ENCODE measurements around the gene ZNFX1. TPM values are rescaled to one million over a fixed set of nuclear protein-coding genes. Genes with fewer than 3 reads are reported as not detected.

The ZNFX1 gene
- polyA plus RNA-seq, 1 donor from 2014 or later = 5.4 TPM

DNA sequence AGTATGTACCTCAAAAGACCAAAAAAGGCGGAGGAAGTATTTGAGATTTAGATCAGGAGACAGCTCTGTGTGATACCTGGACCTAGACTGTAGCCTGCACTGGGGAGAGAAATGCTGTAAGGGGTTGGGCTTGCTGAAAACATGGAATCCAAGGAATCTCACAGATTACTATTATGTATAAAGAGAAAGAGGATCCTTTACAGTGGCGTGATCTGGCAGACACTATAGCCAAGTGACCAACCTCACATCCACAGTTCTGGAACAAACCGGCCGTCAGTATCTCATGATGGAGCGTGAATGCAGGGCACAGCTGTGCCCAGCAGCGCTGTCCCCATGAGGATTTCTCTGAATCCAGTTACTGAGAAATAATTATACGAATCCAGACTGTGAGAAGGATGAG lies 46.4 kb downstream of the ZNFX1 start:
- Histone ChIP-seq H2AFZ (ENCODE audit: low read depth, low read length) (no peak overlapping the region), H3K36me3 (ENCODE audit: insufficient read depth, low read length) (no peaks in the 10 kb centered on the region), H3K9me2 (ENCODE audit: insufficient read depth, low read length) (no peaks in the 10 kb centered on the region), H3K27me3 (ENCODE audit: insufficient read depth, low read depth, low read length) (no peaks in the 10 kb centered on the region), H3K4me3 (ENCODE audit: low read length) (no peak overlapping the region), H3K9me3 (ENCODE audit: low read length) (no peaks in the 10 kb centered on the region), H3K9ac (ENCODE audit: low read length) (no peak overlapping the region), H3K27ac (ENCODE audit: low read length) (no peak overlapping the region), H3K79me2 (replicated peaks; ENCODE audit: insufficient read depth, low read length) (no peaks in the 10 kb centered on the region), H3F3A (ENCODE audit: insufficient read depth, low read length, poor library complexity, severe bottlenecking) (no peaks in the 10 kb centered on the region), H3K4me2 (ENCODE audit: low read length) (no peak overlapping the region), H4K20me1 (ENCODE audit: insufficient read depth) (no peaks in the 10 kb centered on the region)
- TF ChIP-seq, protein P1, sequence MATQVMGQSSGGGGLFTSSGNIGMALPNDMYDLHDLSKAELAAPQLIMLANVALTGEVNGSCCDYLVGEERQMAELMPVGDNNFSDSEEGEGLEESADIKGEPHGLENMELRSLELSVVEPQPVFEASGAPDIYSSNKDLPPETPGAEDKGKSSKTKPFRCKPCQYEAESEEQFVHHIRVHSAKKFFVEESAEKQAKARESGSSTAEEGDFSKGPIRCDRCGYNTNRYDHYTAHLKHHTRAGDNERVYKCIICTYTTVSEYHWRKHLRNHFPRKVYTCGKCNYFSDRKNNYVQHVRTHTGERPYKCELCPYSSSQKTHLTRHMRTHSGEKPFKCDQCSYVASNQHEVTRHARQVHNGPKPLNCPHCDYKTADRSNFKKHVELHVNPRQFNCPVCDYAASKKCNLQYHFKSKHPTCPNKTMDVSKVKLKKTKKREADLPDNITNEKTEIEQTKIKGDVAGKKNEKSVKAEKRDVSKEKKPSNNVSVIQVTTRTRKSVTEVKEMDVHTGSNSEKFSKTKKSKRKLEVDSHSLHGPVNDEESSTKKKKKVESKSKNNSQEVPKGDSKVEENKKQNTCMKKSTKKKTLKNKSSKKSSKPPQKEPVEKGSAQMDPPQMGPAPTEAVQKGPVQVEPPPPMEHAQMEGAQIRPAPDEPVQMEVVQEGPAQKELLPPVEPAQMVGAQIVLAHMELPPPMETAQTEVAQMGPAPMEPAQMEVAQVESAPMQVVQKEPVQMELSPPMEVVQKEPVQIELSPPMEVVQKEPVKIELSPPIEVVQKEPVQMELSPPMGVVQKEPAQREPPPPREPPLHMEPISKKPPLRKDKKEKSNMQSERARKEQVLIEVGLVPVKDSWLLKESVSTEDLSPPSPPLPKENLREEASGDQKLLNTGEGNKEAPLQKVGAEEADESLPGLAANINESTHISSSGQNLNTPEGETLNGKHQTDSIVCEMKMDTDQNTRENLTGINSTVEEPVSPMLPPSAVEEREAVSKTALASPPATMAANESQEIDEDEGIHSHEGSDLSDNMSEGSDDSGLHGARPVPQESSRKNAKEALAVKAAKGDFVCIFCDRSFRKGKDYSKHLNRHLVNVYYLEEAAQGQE (IDR thresholded peaks at IDR 0.05; ENCODE audit: borderline replicate concordance) = no peak

GRCh38 chr20:49230561-49231133 lies 47.2 kb downstream of the ZNFX1 start:
- no peaks in the 10 kb centered on the region for H3F3A ChIP-seq (ENCODE audit: insufficient read depth, low read length, poor library complexity, severe bottlenecking)
- H3K9me2 ChIP-seq (ENCODE audit: insufficient read depth, low read length) = no peaks in the 10 kb centered on the region
- H4K20me1 ChIP-seq (ENCODE audit: insufficient read depth) = no peaks in the 10 kb centered on the region
- no peak overlapping the region for H3K4me3 ChIP-seq (ENCODE audit: low read length)
- H3K36me3 ChIP-seq (ENCODE audit: insufficient read depth, low read length) = no peaks in the 10 kb centered on the region
- no peak overlapping the region for H3K4me2 ChIP-seq (ENCODE audit: low read length)
- no peak overlapping the region for H3K27ac ChIP-seq (ENCODE audit: low read length)
- no peaks in the 10 kb centered on the region for H3K27me3 ChIP-seq (ENCODE audit: insufficient read depth, low read depth, low read length)
- H3K9ac ChIP-seq (ENCODE audit: low read length) = no peak overlapping the region
- no peak for TF ChIP-seq EZH2 (IDR thresholded peaks at IDR 0.05; ENCODE audit: borderline replicate concordance, insufficient read depth, low read length, poor library complexity, severe bottlenecking)
- TF ChIP-seq, protein P1 (IDR thresholded peaks at IDR 0.05; ENCODE audit: borderline replicate concordance) = no peak
- no peak for TF ChIP-seq RAD21 (conservative IDR thresholded peaks at IDR 0.05)
- no peak for TF ChIP-seq POLR2AphosphoS5 (IDR thresholded peaks at IDR 0.05)
- TF ChIP-seq, protein P2, sequence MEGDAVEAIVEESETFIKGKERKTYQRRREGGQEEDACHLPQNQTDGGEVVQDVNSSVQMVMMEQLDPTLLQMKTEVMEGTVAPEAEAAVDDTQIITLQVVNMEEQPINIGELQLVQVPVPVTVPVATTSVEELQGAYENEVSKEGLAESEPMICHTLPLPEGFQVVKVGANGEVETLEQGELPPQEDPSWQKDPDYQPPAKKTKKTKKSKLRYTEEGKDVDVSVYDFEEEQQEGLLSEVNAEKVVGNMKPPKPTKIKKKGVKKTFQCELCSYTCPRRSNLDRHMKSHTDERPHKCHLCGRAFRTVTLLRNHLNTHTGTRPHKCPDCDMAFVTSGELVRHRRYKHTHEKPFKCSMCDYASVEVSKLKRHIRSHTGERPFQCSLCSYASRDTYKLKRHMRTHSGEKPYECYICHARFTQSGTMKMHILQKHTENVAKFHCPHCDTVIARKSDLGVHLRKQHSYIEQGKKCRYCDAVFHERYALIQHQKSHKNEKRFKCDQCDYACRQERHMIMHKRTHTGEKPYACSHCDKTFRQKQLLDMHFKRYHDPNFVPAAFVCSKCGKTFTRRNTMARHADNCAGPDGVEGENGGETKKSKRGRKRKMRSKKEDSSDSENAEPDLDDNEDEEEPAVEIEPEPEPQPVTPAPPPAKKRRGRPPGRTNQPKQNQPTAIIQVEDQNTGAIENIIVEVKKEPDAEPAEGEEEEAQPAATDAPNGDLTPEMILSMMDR (IDR thresholded peaks at IDR 0.05; ENCODE audit: poor library complexity, severe bottlenecking) = no peak
- no peak for TF ChIP-seq MXI1 (conservative IDR thresholded peaks at IDR 0.05; ENCODE audit: poor library complexity, severe bottlenecking)
- TF ChIP-seq SMC3 (conservative IDR thresholded peaks at IDR 0.05; ENCODE audit: poor library complexity) = no peak
- TF ChIP-seq EP300 (conservative IDR thresholded peaks at IDR 0.05; ENCODE audit: poor library complexity, severe bottlenecking) = no peak
- TF ChIP-seq TAF1 (IDR thresholded peaks at IDR 0.05; ENCODE audit: low read depth) = no peak
- no peaks in the 10 kb centered on the region for H3K9me3 ChIP-seq (ENCODE audit: low read length)
- H2AFZ ChIP-seq (ENCODE audit: low read depth, low read length) = no peak overlapping the region
- H3K79me2 ChIP-seq (replicated peaks; ENCODE audit: insufficient read depth, low read length) = no peaks in the 10 kb centered on the region

Data from neural cell (in vitro differentiated cells).